ENCODE results near the gene BRIP1.

- TF ChIP-seq TAF1 (IDR thresholded peaks at IDR 0.05; ENCODE audit: borderline replicate concordance, low read depth, low read length) = peak; percentile 73; the same call in 1 of the 2 replicates
- TF ChIP-seq POLR2A (IDR thresholded peaks at IDR 0.05; ENCODE audit: low read depth, low read length) = peak; percentile 86
- peak; percentile 91 for TF ChIP-seq POLR2AphosphoS5 (IDR thresholded peaks at IDR 0.05; ENCODE audit: low read depth, low read length)
Measured at GRCh38 chr17:61862975-61863800, at the start of gene BRIP1.
